ENCODE results near the gene LYRM1.

DNA sequence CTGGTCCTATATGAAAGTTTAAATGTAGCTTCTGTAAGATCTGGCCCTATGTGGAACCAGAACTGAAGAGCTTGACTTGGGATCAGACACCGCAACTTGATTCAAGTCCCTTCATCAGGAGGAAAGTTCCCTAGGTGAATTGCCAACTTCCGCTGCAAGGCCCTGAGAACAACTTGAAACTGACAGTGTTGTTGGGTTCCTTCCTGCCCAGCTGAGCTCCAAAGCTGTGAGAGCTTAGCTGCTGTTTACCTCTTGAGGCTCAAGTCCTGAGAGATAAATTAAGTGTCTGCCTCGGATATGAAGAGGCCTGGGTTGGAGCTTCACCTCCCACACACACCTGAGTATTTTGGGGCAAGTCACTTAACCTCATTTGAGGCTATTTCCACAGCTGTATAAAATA, 49.6 kb upstream of the LYRM1 start:
- TF ChIP-seq, protein P1, sequence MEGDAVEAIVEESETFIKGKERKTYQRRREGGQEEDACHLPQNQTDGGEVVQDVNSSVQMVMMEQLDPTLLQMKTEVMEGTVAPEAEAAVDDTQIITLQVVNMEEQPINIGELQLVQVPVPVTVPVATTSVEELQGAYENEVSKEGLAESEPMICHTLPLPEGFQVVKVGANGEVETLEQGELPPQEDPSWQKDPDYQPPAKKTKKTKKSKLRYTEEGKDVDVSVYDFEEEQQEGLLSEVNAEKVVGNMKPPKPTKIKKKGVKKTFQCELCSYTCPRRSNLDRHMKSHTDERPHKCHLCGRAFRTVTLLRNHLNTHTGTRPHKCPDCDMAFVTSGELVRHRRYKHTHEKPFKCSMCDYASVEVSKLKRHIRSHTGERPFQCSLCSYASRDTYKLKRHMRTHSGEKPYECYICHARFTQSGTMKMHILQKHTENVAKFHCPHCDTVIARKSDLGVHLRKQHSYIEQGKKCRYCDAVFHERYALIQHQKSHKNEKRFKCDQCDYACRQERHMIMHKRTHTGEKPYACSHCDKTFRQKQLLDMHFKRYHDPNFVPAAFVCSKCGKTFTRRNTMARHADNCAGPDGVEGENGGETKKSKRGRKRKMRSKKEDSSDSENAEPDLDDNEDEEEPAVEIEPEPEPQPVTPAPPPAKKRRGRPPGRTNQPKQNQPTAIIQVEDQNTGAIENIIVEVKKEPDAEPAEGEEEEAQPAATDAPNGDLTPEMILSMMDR (optimal IDR thresholded peaks at IDR 0.05 in 1 of 3, IDR thresholded peaks at IDR 0.05 in 1 of 3, conservative IDR thresholded peaks at IDR 0.05 in 1 of 3; ENCODE audit: extremely low read depth in 1 of 3, insufficient read depth in 2 of 3, low read length in 3 of 3), result no peak
- TF ChIP-seq EZH2 (IDR thresholded peaks at IDR 0.05; ENCODE audit: low read length), result no peak
